Measurements from ENCODE around the gene ZNRD2.
"Not testable (repeated sequence)": the region's sequence is repeated elsewhere in the genome, so short reads cannot be mapped to it uniquely, and the experiment has no call there.

The ZNRD2 gene

GRCh38 chr11:65569973-65570918 lies at the start of gene ZNRD2:
ZNRD2 (plus strand) TSS chr11:65570477; CDS start chr11:65570492, 15 bp downstream.
- peak; percentile 90 for FAIRE-seq

GRCh38 chr11:65521777-65522521 lies 48.3 kb upstream of the ZNRD2 start:
- FAIRE-seq, result not testable (repeated sequence)

- FAIRE-seq, result not testable (repeated sequence)
These were observed 47.3 kb upstream of the ZNRD2 start for GRCh38 chr11:65522718-65523630.

- FAIRE-seq, result not testable (repeated sequence)
These were observed 46.7 kb upstream of the ZNRD2 start for GRCh38 chr11:65523631-65523968.

GRCh38 chr11:65524014-65524740 lies 46.1 kb upstream of the ZNRD2 start:
- no peak for FAIRE-seq

- no peak for FAIRE-seq
These were observed 45.3 kb upstream of the ZNRD2 start, which contains the start of gene SCYL1 for GRCh38 chr11:65524741-65525545. SCYL1 (plus strand) TSS chr11:65525083; CDS start chr11:65525154, 71 bp downstream.

GRCh38 chr11:65525546-65526480 lies 44.5 kb upstream of the ZNRD2 start:
- FAIRE-seq, result no peak

GRCh38 chr11:65526744-65527143 lies 43.5 kb upstream of the ZNRD2 start:
- FAIRE-seq, result no peak

- FAIRE-seq, result no peak
These were observed 41.4 kb upstream of the ZNRD2 start for GRCh38 chr11:65528819-65529350.

- FAIRE-seq, result no peak
These were observed 40.7 kb upstream of the ZNRD2 start for GRCh38 chr11:65529475-65530156.

GRCh38 chr11:65530157-65530496 lies 40.1 kb upstream of the ZNRD2 start:
- no peak for FAIRE-seq

- FAIRE-seq, result no peak
These were observed 37.8 kb upstream of the ZNRD2 start for GRCh38 chr11:65532388-65533064.

- no peak for FAIRE-seq
These were observed 35.2 kb upstream of the ZNRD2 start for GRCh38 chr11:65535102-65535501.

GRCh38 chr11:65536412-65537295 lies 33.6 kb upstream of the ZNRD2 start:
- no peak for FAIRE-seq

- no peak for FAIRE-seq
These were observed 33.0 kb upstream of the ZNRD2 start for GRCh38 chr11:65537296-65537597.

GRCh38 chr11:65537620-65538231 lies 32.6 kb upstream of the ZNRD2 start:
- FAIRE-seq, result no peak

GRCh38 chr11:65538232-65538914 lies 31.9 kb upstream of the ZNRD2 start:
- no peak for FAIRE-seq

All from A204.1 (cell line).